Measurements from ENCODE around the gene KCTD2. TPM values are rescaled to one million over a fixed set of nuclear protein-coding genes. Genes with fewer than 3 reads are reported as not detected.
A peak's percentile ranks its signal among the peaks of the same experiment; 100 is the strongest.

Gene KCTD2
- total RNA-seq = 10 to 100 TPM; 14.8 to 18.1 TPM

- H3K4me3 ChIP-seq = peak within 1 kb of the TSS; percentile 92
Measured at GRCh38 chr17:75046407-75047289, at the start of gene KCTD2, which contains the start of gene ATP5PD. Gene KCTD2, plus strand, starts transcription at chr17:75047225. Its CDS starts 26 bp downstream, at chr17:75047251. Gene ATP5PD, minus strand, starts transcription at chr17:75046969. Its CDS starts 4,319 bp downstream, at chr17:75042650.

GRCh38 chr17:74998783-74999182 is 48.2 kb upstream of the KCTD2 start:
- no peaks in the 10 kb centered on the region for H3K36me3 ChIP-seq
- intact Hi-C loops (cut with DNase I) = no loop called here

More at GRCh38 chr17:75046407-75047289, at the start of gene KCTD2, which contains the start of gene ATP5PD:
- Histone ChIP-seq H3K27ac (peak within 1 kb of the TSS; percentile 95), H3K36me3 (no peaks in the 10 kb centered on the region), H3K27me3 (no peaks in the 10 kb centered on the region), H3K9ac (ENCODE audit: low read depth in 2 of 2, low read length in 2 of 2) (peak within 1 kb of the TSS; percentile 95 to 98), H3K9me3 (no peaks in the 10 kb centered on the region), H3K4me1 (no peaks in the 10 kb centered on the region)
- intact Hi-C loops (cut with DNase I) = no loop called here
- no peak for TF ChIP-seq CTCF (IDR thresholded peaks at IDR 0.05)
- DNase-seq = peak; percentile 96

GRCh38 chr17:74999523-74999922 is 47.5 kb upstream of the KCTD2 start:
- Histone ChIP-seq H3K4me3 (no peak overlapping the region), H3K4me1 (no peaks in the 10 kb centered on the region), H3K9me3 (no peaks in the 10 kb centered on the region), H3K27ac (no peak overlapping the region), H3K36me3 (no peaks in the 10 kb centered on the region), H3K27me3 (no peaks in the 10 kb centered on the region), H3K9ac (ENCODE audit: low read depth in 2 of 2, low read length in 2 of 2) (no peak overlapping the region)
- intact Hi-C loops (cut with DNase I) = no loop called here
- DNase-seq = no peak
- no peak for TF ChIP-seq CTCF (IDR thresholded peaks at IDR 0.05)

More at GRCh38 chr17:74998783-74999182, 48.2 kb upstream of the KCTD2 start:
- DNase-seq = no peak
- H3K4me1 ChIP-seq = no peaks in the 10 kb centered on the region
- no peak overlapping the region for H3K27ac ChIP-seq
- H3K9ac ChIP-seq (ENCODE audit: low read depth in 2 of 2, low read length in 2 of 2) = no peak overlapping the region
- H3K27me3 ChIP-seq = no peaks in the 10 kb centered on the region
- no peaks in the 10 kb centered on the region for H3K9me3 ChIP-seq
- TF ChIP-seq CTCF (IDR thresholded peaks at IDR 0.05) = no peak
- no peak overlapping the region for H3K4me3 ChIP-seq

- H3K9ac ChIP-seq (ENCODE audit: low read depth in 2 of 2, low read length in 2 of 2) = no peak overlapping the region
- H3K36me3 ChIP-seq = no peaks in the 10 kb centered on the region
- no peak for DNase-seq
- H3K4me1 ChIP-seq = no peaks in the 10 kb centered on the region
- no peak overlapping the region for H3K4me3 ChIP-seq
- intact Hi-C loops (cut with DNase I) = no loop called here
- TF ChIP-seq CTCF (IDR thresholded peaks at IDR 0.05) = no peak
- H3K27me3 ChIP-seq = no peaks in the 10 kb centered on the region
- H3K9me3 ChIP-seq = no peaks in the 10 kb centered on the region
- no peak overlapping the region for H3K27ac ChIP-seq
Measured at GRCh38 chr17:75001915-75002843, 44.8 kb upstream of the KCTD2 start.

Measured in colonic mucosa (tissue), 4 donors.